NCI-H2196 (cell line): ENCODE results near the gene TRAPPC2L.

Experiments used
- DNase-seq: peaks from one replicate; lab custom pipeline; 2025; ENCODE audit not compliant: unreplicated experiment; lab: John Stamatoyannopoulos, UW

Gene TRAPPC2L

GRCh38 chr16:88856828-88857727 is at the start of gene TRAPPC2L, which contains the start of gene GALNS:
Gene TRAPPC2L (plus strand): TSS chr16:88857127. CDS start chr16:88857151, 24 bp downstream.
Gene GALNS (minus strand): TSS chr16:88856947. CDS start chr16:88856877, 70 bp downstream.
- DNase-seq: peak; percentile 92

GRCh38 chr16:88807142-88807625 is 49.7 kb upstream of the TRAPPC2L start:
- DNase-seq: no peak

GRCh38 chr16:88807626-88808453 is 49.1 kb upstream of the TRAPPC2L start:
- DNase-seq: no peak

- peak; percentile 8 for DNase-seq
These were observed 47.8 kb upstream of the TRAPPC2L start for GRCh38 chr16:88809068-88809675.

- DNase-seq: no peak
These were observed 47.2 kb upstream of the TRAPPC2L start for GRCh38 chr16:88809676-88810165.

GRCh38 chr16:88810166-88810911 is 46.6 kb upstream of the TRAPPC2L start:
- DNase-seq: no peak

- DNase-seq: peak; percentile 60
These were observed 45.8 kb upstream of the TRAPPC2L start for GRCh38 chr16:88810912-88811768.

GRCh38 chr16:88811769-88812512 is 45.0 kb upstream of the TRAPPC2L start, which contains the start of gene APRT:
Gene APRT (minus strand): TSS chr16:88811928. CDS start chr16:88811899, 29 bp downstream.
- peak; percentile 78 for DNase-seq

- peak; percentile 12 for DNase-seq
These were observed 44.2 kb upstream of the TRAPPC2L start for GRCh38 chr16:88812513-88813268.

- DNase-seq: no peak
These were observed 43.4 kb upstream of the TRAPPC2L start for GRCh38 chr16:88813269-88814143.

GRCh38 chr16:88814144-88814502 is 42.8 kb upstream of the TRAPPC2L start:
- DNase-seq: no peak

- no peak for DNase-seq
These were observed 41.7 kb upstream of the TRAPPC2L start for GRCh38 chr16:88815227-88815626.

GRCh38 chr16:88815901-88816589 is 40.9 kb upstream of the TRAPPC2L start:
- peak; percentile 31 for DNase-seq

- DNase-seq: no peak
These were observed 40.0 kb upstream of the TRAPPC2L start for GRCh38 chr16:88816736-88817535.

- no peak for DNase-seq
These were observed 38.9 kb upstream of the TRAPPC2L start for GRCh38 chr16:88817785-88818574.
